Measurements from ENCODE around the gene DDB1.
A peak's percentile ranks its signal among the peaks of the same experiment; 100 is the strongest.

Gene DDB1

DNA sequence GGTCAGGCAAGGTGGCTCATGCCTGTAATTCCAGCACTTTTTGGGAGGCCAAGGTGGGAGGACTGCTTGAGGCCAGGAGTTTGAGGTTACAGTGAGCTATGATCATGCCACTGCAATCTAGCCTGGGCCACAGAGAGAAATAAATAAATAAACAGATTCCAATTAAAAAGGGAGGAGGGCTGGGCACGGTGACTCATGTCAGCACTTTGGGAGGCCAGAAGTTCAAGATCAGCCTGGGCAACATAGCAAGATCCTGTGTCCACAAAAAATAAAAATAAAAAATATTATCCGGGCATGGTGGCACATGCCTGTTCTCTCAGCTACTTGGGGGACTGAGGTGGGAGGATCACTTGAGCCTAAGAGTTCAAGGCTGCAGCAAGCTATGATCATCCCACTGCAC lies 21.3 kb upstream of the DDB1 start:
- DNase-seq, result no peak

DNA sequence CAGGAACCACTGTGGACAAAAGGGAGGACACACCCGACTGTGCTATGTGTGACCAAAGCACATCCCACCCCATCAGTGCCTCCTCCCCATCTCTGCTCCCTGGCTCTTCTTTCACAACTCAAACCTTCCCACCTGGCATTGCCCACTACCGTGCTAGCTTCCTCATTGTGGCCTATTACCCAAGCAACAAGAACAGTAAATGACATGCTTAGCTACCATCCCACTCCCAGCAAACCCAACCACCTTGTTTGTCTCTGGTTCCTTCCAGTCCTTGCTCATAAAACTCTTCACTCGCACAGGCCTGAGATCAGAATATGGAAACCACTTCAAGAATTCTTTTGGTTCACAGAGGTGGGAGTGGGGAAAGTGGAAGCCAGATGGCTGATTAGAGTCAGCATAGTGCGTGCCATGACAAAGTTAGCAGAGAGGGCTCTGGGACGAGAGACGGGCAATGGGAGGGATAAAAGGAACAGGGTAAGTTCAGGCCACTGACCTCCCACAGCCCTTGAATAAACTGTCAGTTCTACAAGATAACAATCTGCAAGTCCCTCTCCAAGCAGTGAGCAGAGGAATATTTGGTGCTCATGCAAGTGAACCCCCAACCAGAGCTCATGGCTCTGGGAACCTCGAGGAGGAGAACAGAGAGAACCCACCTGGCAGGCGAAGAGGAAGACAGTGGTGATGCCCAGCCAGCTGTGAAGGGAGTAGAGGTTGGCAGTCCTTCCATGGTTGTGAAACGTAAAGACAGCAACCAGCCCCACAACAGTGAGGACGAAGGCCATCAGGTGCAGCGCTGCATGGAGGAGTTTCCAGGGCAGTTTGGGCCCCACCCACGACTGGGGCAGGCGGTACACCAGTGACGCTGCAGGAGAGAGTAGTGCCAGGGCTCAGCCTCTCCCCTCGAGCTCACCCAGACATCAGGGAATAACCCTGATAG lies 20.5 kb upstream of the DDB1 start:
- peak; percentile 15 to 27 for DNase-seq

DNA sequence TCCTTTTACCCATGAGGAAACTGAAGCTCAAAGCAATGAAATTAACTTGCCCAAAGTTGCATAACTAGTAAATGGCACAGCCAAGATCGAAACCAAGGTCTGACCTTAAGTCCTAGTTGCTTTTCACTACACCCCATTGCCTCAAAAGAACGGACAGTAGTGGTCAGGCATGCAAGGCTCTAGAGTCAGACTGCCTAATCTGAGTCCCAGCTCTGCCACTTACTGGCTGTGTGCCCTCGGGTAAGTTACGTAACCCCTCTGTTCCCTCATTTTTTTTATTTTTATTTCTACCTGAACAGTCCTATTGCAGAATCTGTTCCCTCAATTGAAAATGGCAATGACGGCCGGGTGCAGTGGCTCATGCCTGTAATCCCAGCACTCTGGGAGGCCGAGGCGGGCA lies 19.1 kb upstream of the DDB1 start:
- DNase-seq, result no peak

DNA sequence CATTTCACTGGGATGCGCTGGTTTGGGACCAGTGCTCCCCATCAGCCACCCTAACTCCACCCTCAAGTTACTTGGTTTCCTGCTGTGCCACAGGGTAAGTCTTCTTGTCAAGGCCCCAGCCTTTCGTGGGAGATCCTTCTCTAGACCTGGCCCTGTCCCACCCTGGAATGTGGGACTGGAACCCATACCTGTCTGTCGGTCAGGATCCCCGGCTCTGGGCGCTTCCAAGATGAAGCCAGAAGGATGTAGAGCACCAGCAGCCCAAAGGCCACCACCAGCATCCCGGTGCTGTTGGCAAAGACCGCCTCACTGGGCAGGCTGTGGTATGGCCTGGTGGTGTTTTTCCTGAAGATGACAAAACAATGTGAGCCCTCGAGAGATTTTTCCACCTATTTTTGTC lies 17.9 kb upstream of the DDB1 start:
- DNase-seq, result no peak

DNA sequence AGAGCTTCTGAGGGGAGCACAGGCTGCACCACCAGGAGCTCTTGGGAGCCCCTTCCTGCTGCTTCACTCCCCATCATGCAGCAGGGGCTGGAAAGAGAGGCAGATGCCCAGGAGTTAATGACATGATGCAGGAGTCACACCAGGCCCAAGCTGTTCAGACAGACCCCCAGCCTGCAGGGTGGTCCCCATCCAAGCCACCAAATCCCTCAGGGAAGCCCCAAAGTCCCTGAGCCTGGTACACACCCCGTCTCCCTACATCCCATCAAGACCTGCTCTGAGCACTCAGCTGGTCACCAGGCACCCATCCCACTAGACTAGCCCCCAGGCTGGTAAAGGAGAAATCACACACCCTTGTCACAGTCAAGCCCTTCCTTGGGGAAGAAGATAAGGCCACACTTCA lies 17.4 kb upstream of the DDB1 start:
- no peak for DNase-seq

DNA sequence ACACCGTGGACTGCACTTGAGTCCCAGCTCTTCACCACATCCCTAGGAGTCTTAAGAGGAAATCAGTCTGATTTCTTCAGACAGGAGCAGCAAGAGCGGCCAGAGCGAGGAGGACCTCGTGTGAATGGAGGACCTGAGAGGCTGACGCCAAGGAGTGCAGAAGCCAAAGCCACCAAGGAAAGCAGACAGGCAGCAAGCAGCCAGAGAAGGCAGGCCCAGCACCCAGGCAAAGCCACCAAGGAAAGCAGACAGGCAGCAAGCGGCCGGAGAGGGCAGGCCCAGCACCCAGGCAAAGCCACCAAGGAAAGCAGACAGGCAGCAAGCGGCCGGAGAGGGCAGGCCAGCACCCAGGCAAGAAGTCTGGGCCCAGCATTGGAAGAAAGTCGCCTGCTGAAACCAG lies 17.0 kb upstream of the DDB1 start:
- DNase-seq, result no peak

DNA sequence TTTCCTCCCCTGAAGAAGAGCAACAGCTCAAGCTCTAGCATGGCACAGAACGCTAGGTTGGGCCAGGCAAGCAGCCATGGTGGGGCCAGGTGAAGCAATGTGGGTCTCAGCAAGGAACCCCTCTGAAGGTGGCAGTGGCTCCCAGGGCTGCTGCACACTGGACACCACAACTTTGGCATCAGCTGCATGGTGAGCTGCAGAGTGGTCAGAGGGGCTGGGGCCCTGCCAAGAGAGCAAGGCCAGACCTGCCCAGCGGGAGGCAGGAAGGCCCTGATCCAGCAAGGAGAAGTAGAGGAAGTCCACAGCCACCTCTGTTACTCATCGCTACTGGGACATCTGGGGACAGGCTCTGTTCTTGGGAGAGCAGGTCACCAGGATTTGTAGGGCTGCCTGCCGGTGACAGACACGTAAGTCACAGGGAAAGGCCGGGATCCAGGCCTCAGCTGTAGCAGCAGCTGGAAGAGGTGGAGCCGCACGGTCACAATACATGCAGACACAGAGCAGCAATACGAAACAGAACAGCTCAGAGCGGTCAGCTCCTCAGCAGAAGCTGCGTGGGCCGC lies 16.4 kb upstream of the DDB1 start:
- no peak for DNase-seq

DNA sequence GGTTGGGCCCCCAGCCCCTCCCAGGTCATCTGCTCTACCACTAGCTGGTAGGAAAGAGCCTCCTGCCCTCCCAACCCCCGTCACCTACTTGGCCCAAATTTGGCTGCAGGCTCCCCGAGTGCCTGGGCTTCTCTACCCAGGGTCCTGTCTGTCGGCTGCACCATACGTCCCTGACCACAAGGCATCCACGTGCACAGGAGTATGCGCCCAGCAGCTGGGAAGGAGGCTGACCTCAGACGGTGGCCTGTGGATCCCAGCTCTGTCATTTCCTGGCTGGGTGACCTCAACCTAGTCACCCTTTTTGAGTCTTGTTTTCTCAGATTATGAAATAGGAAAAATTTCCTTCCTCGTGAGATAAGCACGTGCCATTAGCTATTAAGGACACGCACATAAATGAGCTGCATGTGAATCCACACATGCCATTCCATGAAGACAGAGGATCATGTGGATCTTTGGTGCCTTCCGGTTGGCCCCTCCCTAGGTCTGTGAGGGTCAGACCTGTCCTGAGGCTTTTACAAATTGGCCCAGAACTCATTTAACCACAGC lies 15.1 kb upstream of the DDB1 start:
- peak; percentile 34 to 51 for DNase-seq

DNA sequence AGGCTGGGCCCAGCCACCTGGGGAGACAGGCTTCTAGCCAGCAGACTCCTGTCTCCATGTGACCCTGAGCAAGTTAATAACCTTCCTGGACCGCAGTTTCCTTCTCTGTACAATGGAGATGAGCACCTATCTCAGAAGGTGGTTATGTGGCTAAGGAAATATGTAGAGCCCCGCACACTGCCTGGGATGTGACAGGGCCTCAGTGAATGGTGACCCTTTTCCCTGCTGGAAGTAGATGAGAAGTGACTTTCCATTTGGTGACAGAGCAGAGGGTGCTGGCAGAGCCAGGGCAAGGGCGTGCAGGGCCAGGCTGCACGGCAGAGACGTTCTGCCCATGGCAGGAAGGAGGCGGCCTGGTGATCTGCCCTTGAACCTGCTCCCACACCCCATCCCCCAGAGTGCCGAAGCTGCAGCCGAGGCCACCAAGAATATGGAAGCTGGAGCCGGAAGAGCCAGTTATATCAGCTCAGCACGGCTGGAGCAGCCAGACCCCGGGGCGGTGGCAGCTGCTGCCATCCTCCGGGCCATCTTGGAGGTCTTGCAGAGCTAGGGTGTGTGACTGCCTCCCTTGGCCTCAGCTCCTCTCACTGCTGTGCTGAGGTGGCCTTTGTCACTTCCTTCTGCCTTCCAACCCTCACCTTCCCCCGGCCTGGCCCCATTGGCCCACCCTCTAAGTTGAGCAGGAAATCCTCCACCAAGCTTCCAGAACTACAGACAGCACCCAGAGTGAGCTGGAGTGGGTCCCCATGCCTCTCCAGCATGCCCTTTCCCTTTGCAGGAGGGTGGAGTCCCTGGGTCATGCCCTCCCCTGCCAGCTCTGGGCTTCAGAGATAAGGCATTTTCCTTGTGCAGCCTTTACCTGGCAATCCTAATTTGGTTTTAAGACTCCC lies 13.3 kb upstream of the DDB1 start:
- no peak for DNase-seq

DNA sequence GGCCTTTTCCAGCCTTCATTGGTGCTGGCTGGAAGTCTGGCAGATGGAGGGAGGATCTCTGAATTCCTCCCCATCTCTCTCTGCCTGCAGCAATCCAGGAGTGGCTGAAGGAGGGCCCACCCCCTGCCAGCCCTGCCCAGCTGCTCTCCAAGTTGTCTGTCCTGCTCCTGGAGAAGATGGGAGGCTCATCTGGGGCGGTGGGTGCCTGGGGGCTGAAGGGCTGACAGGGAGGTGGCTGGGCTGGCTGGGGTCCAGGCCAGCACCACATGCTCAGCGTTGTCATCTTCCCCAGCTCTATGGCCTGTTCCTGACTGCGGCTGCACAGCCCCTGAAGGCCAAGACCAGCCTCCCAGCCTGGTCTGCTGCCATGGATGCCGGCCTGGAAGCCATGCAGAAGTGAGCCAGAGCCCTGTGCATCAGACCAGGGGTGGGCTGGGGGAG lies 12.3 kb upstream of the DDB1 start:
- DNase-seq, result no peak

DNA sequence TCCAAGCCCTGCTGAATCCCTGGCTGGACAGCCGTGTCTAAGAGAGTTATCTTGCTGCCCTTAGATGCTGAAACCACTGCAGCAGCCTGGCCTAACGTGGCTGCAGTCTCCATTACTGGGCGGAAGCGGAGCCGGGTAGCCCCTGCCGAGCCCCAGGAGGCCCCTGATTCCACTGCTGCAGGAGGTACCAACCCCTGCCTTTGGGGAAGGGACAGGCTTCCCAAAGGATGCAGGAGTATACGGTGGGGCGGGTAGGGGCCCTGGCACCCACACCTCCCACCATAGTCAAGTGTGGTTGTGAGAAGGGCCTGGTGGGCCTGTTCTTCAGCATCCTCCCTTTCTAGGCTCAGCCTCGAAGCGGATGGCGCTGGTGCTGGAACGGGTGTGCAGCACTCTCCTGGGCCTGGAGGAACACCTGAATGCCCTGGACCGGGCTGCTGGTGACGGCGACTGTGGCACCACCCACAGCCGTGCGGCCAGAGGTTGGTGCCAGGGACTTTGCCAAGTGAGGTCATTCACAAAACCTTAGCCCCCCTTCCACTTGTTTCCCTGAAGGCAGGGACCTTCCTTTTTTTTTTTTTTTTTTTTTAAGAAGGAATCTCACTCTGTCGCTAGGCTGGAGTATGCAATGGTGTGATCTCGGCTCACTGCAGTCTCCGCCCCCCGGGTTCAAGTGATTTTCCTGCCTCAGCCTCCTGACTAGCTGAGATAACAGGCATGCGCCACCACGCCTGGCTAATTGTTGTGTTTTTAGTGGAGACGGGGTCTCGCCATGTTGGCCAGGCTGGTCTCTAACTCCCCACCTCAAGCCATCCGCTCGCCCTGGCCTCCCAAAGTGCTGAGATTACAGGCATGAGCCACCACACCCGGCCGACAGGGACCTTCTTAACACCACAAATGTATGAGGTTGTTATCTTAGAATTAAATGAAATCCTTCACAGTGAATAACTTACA lies 11.2 kb upstream of the DDB1 start:
- no peak for DNase-seq

DNA sequence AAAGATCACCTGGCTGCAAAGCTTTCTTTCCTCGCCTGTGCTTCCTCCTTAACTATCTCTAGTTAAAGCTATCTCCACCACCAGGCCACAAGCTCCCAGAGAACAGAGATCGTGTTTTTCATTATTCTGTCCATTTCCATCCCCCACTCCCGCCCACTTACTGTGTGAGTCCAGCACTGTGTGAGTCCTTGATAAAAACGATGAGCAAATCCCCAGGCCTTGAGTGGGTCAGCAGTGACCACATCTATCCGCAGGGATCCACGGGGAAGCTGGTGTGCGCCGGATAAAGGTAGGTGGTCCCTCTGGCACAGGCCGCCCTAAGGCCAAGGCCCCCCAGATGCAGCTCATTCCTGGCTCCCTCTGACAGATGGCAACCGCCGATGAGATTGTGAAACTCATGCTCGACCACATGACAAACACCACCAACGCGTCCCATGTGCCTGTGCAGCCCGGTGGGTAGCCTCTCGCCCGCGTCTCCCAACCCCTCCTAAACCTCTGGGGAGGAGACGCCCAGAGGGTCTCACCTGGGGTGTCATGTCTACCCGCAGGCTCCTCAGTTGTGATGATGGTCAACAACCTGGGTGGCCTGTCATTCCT lies 9.4 kb upstream of the DDB1 start:
- DNase-seq, result no peak

DNA sequence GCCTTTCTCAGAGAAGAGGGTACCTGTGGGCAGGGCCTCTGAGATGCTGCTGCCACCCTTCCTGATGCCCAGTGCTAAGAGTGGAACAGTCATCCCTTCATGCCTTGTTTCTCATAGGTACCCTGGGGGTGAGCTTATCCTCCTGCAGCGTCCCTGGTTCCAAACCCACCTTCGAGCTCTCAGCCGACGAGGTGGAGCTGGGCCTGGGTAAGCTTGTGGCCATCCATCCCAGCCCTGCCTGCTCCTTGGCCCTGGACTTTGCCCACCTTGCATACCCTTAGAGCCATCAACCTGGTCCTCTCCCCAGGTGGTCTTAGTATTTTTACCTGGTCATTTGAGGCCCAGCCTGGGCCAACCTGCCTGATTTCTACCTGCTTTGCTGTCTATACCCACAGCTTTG lies 8.8 kb upstream of the DDB1 start:
- no peak for DNase-seq

DNA sequence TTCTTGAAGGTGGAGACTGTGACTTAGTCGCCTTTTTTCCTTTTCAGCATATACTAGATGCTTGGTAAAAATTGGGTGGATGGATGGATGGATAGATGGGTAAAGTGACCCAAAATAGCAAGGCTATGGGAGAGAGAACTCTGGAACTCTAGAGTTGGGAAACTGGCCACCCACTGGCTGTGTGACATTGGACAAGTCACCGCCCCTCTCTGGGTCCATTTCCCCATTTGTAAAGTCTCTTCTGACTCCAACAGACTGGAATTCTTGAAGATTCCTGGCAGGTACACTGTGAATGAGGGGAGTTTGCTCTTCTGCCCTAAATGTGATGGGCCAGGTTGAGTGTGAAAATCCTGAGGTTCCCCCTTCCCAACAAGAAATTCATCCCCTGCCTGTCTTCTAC lies 8.1 kb upstream of the DDB1 start:
- no peak for DNase-seq

DNA sequence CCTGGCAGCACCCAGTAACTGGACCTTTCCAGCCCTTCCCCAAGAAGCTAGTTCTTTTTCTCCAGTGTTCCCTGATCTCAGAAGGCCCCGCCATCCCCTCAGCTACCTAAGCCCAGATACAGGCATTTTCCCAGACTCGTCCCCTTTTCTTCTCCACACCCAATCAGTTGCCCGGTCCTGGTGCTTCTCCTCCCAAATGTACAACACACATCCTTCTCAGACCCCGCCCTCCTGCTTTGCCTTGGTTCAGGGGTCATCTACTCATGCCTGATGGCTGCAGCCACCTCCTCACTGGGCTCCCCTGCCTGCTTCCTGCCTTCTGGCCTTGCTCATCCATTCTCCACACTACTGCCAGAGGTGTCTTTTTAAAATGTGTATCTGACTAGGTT lies 6.6 kb upstream of the DDB1 start:
- no peak for DNase-seq

DNA sequence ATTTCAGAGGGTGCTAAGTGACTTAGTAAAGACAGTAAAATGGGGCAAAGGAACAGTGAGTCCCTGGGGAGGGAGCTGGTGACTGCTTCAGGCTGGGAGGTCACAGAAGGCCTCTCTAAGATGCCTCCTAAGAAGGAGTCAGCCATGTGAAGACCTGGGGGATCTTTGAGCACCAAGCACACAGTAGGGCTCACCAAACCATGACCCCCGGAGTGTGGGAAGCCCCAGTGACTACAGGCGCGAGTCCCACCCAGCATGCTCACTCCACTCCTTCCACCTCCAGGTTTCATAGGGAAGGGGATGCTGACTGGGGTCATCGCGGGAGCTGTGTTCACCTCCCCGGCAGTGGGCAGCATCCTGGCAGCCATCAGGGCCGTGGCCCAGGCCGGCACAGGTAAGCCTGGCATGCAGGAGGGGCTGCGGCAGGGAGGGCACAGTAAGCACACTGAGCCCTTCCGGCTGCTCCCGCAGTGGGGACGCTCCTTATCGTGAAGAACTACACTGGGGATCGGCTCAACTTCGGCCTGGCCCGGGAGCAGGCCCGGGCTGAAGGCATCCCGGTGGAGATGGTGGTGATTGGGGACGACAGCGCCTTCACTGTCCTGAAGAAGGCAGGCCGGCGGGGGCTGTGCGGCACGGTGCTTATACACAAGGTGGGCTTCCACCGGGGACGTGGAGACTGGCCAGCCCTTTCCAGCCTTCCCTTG lies 6.0 kb upstream of the DDB1 start:
- DNase-seq, result no peak

DNA sequence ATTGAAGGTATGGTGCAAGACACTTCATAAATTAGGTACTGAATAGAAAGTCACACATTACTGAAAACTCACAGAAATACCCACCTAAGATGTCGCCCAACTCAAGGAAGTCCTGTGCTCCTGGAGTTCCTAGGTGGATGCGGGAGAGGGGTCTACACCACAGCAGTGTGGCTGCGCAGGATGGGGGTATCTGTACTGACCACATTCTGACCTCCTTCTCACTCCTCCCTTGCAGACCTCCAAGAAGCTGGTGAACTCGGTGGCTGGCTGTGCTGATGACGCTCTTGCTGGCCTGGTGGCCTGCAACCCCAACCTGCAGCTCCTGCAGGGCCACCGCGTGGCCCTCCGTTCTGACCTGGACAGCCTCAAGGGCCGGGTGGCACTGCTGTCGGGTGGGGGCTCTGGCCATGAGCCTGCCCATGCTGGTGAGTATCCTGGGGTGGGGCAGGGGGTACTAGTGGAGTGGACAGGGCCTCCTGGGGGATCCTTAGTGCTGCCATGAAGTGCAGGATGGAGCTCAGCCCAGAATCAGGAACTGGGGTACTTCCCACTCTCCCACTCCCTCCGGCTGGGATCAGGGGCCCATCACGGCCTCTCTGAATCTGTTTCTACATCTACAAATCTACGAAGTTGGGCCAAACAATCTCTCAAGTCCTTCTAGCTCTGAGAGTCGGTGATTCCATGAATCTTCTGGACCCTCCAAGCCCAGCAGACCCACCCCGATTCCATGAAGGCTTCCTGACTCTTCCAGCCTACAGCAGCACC lies 5.0 kb upstream of the DDB1 start:
- DNase-seq, result no peak

DNA sequence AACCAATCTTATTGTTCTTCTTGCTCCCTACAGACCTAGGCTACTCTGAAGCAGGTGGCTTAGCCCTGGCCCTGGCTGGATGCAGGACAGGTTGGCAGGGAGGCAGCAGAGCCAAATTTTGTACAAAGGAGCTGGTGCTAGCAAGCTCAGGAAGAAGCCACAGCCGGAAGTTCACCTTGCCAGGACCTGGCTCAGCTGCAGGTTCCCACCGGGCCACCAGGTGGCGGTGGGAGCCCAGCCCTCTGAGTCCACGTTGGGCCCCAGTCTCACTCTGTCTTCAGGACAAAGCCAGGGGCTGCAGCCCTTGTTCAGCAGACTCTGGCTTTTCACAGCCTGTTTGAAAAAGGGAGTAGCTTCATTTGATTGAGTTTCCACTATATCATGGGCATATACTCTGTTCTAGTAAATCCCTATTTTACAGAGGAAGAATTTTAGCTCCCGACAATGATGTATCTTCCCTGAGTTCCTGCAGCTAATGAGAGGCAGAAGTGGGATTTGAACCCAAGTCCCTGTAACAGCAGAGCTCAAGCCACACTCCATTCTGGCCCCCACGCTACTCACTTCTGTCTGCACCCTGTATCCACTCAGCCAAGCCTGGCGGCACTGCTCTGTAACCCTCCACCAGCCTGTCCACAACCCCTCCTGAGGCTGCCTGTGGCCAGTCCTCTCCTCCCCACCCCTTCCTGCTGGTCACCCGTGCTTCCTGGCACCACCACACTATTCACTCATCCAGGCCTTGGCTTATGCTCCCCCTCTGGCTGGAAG lies 3.4 kb upstream of the DDB1 start:
- peak; percentile 61 to 65 for DNase-seq

DNA sequence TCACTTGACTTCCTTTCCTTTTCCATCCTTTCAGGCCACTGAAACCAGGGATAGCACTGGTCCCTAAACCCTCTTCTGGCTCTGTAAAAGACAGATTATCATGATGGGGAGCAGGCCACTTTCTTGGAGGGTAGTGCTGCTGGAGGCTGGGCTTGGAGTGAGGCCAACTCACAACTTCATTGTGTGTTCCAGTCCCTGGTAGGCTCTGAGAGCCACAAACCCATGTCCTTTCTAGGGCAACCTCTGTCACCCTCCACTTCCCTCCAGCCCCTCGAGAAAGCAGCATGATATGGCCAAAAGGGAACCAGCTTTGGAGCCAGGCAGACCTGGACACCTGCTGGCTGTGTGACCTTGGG lies 2.4 kb upstream of the DDB1 start:
- DNase-seq, result no peak
